GM12878 (cell line): Measurements from ENCODE around the gene CHIT1.

Experiments used
- EP300 ChIP-seq, 2 experiments: fragments of 150-350 bp in 1 of 2; IDR thresholded peaks; 2 replicates each; pipeline ENCODE4 v1.6.1; 2011 to 2012; ENCODE audit warnings: low read depth in 2 of 2, low read length in 2 of 2, borderline replicate concordance in 1 of 2, improper control_type of control experiment in 1 of 2, inconsistent platforms in 1 of 2; ENCODE audit not compliant: control insufficient read depth in 1 of 2
- MTA3 ChIP-seq: IDR thresholded peaks from 2 replicates; pipeline ENCODE4 v1.6.1; 2012; ENCODE audit warnings: low read length, inconsistent platforms, borderline replicate concordance
- MYC ChIP-seq: IDR thresholded peaks from 2 replicates; pipeline ENCODE4 v1.6.1; 2011; ENCODE audit warnings: mild to moderate bottlenecking, low read length, moderate library complexity, inconsistent platforms; ENCODE audit not compliant: insufficient read depth, insufficient replicate concordance, insufficient read length, severe bottlenecking
- TF ChIP-seq, protein P1 (sequence below): IDR thresholded peaks from 2 replicates; pipeline ENCODE4 v1.6.1; 2011; ENCODE audit warnings: low read depth, mild to moderate bottlenecking, low read length, moderate library complexity, borderline replicate concordance; ENCODE audit errors: extremely low read depth
- TF ChIP-seq, protein P2 (sequence below), 3 experiments: IDR thresholded peaks in 2 of 3; conservative IDR thresholded peaks in 1 of 3; 2 replicates each; pipeline ENCODE4 v1.5.1; 2011; ENCODE audit warnings: low read depth in 3 of 3, low read length in 3 of 3, mild to moderate bottlenecking in 3 of 3, control low read depth in 2 of 3, moderate library complexity in 2 of 3, inconsistent platforms in 1 of 3, mixed read lengths in 1 of 3; ENCODE audit not compliant: control insufficient read depth in 2 of 3, insufficient read depth in 1 of 3; ENCODE audit errors: extremely low read depth in 1 of 3
- TF ChIP-seq, protein P3 (sequence below): IDR thresholded peaks from 2 replicates; pipeline ENCODE4 v1.6.1; 2012; ENCODE audit warnings: mild to moderate bottlenecking, low read depth, low read length

DNA sequence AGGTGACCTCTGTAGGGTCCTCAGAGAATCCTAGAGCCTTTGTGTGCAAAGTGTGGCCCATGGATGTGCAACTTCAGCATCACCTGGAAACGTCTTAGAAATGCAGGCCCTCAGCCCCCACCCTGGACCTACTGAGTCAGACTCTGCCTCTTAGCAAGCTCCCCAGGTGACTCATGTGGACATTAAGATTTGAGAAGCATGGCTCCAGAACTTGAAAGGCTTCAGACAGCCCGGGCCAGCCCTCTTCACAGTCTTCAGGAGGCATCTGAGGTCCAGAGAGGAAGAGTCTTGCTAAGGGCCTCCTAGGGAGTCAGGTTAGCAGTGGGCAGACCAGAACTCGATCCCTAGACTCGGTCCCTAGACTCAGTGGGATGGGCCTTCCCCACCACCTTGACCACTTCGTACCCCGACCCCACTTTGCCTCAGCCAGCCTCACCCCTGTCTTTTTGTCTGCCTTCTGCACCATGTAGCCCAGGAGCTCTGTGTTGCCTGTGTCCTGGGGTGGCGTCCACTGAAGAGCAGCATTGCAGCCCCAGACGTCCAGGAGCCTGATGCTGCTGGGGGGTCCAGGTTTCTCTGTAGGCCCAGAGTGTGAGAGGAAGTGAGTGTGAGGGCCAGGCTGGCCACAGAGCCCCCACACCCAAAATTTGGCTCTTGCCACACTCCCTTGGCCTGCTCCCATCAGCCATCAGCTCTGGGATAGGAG, 58.7 kb downstream of the CHIT1 start:
- TF ChIP-seq MYC (no peak), MTA3 (no peak), EP300 (IDR thresholded peaks at IDR 0.05; ENCODE audit: borderline replicate concordance in 1 of 2, control insufficient read depth in 1 of 2, low read depth in 2 of 2, low read length in 2 of 2) (no peak)
- TF ChIP-seq, protein P1, sequence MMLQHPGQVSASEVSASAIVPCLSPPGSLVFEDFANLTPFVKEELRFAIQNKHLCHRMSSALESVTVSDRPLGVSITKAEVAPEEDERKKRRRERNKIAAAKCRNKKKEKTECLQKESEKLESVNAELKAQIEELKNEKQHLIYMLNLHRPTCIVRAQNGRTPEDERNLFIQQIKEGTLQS = no peak
- TF ChIP-seq, protein P2, sequence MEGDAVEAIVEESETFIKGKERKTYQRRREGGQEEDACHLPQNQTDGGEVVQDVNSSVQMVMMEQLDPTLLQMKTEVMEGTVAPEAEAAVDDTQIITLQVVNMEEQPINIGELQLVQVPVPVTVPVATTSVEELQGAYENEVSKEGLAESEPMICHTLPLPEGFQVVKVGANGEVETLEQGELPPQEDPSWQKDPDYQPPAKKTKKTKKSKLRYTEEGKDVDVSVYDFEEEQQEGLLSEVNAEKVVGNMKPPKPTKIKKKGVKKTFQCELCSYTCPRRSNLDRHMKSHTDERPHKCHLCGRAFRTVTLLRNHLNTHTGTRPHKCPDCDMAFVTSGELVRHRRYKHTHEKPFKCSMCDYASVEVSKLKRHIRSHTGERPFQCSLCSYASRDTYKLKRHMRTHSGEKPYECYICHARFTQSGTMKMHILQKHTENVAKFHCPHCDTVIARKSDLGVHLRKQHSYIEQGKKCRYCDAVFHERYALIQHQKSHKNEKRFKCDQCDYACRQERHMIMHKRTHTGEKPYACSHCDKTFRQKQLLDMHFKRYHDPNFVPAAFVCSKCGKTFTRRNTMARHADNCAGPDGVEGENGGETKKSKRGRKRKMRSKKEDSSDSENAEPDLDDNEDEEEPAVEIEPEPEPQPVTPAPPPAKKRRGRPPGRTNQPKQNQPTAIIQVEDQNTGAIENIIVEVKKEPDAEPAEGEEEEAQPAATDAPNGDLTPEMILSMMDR (IDR thresholded peaks at IDR 0.05 in 2 of 3, conservative IDR thresholded peaks at IDR 0.05 in 1 of 3; ENCODE audit: control insufficient read depth in 2 of 3, extremely low read depth in 1 of 3, insufficient read depth in 1 of 3, low read depth in 3 of 3, low read length in 3 of 3) = no peak
- TF ChIP-seq, protein P3, sequence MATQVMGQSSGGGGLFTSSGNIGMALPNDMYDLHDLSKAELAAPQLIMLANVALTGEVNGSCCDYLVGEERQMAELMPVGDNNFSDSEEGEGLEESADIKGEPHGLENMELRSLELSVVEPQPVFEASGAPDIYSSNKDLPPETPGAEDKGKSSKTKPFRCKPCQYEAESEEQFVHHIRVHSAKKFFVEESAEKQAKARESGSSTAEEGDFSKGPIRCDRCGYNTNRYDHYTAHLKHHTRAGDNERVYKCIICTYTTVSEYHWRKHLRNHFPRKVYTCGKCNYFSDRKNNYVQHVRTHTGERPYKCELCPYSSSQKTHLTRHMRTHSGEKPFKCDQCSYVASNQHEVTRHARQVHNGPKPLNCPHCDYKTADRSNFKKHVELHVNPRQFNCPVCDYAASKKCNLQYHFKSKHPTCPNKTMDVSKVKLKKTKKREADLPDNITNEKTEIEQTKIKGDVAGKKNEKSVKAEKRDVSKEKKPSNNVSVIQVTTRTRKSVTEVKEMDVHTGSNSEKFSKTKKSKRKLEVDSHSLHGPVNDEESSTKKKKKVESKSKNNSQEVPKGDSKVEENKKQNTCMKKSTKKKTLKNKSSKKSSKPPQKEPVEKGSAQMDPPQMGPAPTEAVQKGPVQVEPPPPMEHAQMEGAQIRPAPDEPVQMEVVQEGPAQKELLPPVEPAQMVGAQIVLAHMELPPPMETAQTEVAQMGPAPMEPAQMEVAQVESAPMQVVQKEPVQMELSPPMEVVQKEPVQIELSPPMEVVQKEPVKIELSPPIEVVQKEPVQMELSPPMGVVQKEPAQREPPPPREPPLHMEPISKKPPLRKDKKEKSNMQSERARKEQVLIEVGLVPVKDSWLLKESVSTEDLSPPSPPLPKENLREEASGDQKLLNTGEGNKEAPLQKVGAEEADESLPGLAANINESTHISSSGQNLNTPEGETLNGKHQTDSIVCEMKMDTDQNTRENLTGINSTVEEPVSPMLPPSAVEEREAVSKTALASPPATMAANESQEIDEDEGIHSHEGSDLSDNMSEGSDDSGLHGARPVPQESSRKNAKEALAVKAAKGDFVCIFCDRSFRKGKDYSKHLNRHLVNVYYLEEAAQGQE = no peak
